Cerebellar cortex (tissue), 1 donor: Measurements from ENCODE around the gene ZBTB7C.

Experiments used
- DNase-seq: peaks from one replicate; pipeline ENCODE4 v3.0.0-alpha.2; 2015; ENCODE audit warnings: low spot score

Gene ZBTB7C

GRCh38 chr18:48034651-48035555 lies 374.3 kb downstream of the ZBTB7C start:
- no peak for DNase-seq

DNA sequence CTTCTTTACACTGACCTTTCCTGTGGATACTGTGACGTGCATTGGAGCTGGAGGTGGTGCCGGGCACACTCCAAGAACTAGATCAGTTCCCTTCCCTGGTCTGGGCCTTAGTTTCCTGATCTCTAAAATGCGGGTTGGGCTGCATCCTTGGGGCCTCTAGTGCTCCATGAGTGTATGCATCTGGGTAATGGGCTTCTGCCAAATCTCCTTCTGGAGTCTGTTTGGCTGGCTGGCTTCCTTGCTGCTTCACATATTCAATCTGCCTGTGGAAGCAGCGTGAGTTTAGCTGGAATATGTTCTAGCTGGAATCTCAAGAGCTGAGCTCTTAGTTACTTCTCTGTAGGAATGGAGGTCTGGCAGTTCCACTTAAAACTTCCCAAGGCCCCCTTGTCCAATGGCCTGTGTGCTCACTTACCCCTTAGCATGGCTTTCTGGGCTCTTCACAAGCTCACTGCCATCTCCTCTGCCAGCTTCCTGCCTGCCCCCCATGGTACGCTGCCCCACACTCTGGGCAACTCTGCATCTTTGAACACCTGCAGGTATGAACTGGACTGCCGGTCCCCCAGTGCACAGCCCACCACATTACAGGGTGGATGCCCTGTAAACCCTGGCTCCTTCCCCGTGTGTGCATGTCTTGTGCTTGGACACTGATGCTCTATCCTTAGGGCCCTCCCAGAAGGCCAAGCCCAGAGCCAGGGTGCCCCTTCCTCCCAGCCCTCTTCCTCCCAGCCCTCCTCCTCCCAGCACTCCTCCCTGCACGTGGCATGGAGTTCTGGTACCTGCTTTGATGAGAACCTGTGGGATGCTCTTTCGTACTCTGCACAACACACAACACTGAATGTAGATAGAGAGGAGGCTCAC lies 375.2 kb downstream of the ZBTB7C start:
- no peak for DNase-seq

- DNase-seq: no peak
These were observed 376.1 kb downstream of the ZBTB7C start for GRCh38 chr18:48032876-48033789.

DNA sequence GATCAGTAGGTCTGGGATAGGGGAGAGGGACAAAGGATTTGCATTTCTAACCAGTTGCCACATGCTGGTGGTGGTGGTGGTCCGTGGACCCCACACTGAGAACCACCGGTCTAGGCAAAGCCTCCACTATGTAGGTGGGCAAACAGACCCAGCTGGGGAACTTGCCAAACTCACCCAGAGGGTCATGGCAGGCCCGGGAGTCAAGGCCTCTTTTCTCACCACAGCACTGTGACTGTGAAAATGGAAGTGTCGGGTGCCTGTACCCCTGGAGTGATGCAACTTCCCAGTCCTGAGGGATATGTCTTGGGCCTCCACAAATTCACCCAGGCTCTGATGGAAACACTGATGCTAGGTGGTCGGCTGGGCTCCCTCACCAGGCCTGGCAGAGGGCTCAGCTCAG lies 377.5 kb downstream of the ZBTB7C start:
- no peak for DNase-seq

GRCh38 chr18:48030616-48031480 lies 378.3 kb downstream of the ZBTB7C start:
- DNase-seq: peak; percentile 73

DNA sequence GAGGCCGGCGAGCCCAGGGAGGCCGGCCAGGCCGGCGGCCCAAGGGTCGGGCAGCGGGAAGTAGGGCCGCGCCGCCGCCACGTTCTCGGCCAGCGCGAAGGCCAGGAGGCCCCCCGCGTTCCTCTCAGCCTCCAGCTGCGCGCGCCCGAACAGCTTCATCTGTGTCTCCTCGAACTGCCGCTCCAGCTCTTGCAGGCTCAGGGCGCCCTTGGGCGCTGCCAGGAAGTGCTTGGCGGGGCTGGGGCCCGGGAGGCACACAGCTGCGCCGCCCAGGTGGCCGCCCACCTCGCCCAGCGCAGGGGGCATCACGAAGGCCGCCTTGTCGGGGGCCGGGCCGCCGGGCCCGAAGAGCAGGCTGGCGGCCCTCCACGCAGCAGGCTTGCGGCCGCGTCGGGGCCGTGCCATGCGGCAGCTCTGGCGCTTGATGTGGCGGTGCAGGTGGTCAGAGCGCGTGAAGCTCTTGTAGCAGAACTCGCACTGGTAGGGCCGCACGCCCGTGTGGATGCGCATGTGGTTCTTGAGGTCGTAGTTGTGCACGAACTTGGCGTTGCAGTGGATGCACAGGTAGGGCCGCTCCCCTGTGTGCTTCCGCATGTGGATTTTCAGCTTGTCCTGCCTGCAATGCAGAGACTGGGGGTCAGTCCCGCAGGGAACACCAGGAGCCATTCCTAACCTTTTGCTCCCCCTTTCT lies 379.7 kb downstream of the ZBTB7C start:
- no peak for DNase-seq

DNA sequence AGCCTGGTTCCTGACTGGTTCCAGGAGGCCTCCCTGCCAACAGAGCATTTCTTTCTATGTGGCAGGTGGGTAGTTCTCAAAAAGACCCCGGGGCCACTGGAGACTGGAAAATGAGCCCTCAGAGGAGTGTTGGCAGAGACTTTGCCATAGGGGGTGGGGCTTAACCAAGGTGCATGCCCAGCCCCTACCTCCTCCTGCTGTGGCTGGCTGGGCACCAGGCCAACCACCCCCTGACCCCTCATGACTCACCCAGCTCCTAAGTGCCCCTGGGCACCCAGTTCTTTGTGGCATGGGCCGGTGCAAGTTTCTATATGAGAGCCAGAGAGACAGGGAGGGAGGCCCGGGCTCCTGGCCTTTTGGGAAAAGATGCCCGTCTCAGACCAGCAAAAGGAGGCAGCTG lies 380.5 kb downstream of the ZBTB7C start:
- no peak for DNase-seq

DNA sequence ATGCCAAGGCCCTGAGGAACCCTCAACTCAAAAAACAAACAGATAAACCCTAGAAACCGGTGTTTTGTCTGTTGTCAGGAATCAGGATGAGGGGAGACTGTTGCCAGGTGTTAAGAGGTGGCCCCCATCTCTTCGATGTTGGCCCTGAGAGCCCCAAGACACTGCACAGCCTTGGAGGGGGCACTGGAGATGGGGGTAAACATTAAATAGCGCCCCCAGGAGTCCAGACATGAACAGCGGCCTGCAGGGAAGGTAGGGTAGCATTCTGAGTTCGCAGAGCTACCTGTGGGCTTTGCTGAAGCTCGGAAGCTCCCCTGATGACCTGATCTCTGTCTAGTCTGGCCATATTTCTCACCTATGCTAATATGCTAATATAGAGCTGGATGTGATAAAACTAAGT lies 381.1 kb downstream of the ZBTB7C start:
- no peak for DNase-seq

- peak; percentile 14 for DNase-seq
These were observed 381.7 kb downstream of the ZBTB7C start for GRCh38 chr18:48027401-48027963.

- DNase-seq: no peak
These were observed 383.0 kb downstream of the ZBTB7C start for GRCh38 chr18:48026216-48026615.

DNA sequence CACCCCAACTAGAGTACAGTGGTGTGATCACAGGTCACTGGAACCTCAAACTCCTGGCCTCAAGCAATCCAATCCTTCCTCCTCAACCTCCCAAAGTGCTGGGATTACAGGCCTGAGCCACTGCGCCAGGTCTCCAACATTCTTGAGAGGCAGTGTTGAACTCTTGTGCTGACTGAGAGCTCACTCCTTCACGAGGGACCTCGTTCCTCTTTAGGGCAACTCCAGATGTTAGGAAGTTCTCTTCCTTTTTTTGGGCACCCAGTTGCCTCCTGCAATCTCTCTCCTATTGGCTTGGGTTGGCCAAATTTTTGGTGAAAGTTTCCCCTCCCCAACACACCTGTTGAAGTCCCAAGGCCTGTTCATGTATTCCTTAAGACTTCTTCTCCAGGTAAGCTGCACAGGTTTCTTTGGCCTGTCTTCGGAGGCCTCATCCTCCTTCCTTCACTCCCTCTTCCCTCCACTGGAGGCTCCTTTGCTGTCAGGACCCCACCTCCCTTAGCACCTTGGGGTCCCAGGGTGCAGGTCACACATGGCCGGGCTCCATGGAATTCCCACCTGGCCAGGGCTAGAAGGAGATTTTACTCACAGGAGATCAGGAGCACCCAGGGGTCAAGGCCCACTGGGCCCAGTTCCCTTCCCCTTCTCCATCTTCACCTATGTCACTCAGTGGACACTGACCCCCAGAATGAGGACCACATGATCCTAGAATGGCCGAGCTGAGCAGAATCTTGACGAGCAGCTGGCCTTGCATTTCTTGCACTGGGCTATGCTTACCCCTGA lies 384.1 kb downstream of the ZBTB7C start:
- DNase-seq: no peak

DNA sequence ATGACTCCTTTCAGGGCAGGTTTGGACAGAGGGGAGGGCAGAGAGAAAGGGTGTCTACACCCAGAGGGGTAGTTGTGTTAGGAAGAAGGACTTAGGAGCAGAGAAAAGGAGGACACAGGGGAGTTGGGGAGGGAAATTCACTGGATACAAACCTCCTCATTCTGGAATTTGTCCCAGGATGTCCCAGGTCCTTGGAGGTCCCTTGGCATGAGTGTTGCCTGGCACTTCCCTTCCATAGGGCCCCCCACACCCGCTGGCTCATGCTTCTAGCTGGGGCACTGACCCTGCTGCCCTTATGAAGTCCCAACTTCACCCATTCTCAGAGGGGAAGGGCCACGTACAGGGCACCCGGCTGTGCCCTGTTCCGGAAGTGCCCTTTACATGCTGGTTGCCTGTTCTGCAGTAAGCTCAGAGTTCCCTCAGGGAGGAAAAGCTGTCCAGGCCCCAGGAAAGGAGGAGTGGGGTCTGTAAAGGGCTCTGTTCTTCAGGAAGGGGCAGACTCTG lies 385.1 kb downstream of the ZBTB7C start:
- DNase-seq: no peak

- peak; percentile 23 for DNase-seq
These were observed 385.7 kb downstream of the ZBTB7C start for GRCh38 chr18:48023334-48024008.

DNA sequence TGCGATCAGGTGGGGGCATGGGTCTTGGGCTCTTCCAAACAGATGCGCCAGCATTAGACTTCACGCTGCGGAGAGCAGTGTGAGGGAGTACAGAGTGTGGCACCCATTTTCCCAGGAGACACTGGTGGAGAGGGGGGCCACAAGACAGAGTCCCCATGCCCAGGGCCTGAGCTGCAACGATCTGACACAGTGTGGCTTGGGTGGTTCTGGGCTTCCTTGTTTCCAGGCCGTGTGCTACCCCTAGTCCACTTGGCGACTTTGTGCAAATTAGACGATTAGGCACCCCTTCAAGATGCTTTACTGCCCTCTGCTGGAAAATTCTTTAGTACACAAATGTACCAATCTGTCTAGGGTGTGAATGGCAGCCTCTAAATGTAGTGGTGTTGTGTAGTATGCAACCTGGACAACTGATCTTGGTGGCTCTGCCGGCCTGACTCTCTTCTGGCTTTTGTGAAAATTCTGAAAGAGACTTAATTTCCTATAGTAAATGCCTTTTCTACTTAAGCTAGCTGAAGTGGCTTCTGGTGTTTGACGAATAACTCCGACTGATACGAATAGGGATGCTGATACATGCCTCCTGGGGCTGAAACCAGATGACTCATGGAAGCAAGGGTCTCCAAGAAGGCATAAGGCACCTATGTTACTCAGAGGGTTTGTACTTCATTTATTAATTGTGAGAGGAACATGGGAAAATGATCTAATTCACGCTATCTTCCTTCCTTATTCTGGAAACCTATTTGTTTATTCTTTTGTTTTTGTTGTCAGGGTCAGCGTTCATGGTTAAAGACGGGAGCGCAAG lies 386.5 kb downstream of the ZBTB7C start:
- peak; percentile 67 for DNase-seq

DNA sequence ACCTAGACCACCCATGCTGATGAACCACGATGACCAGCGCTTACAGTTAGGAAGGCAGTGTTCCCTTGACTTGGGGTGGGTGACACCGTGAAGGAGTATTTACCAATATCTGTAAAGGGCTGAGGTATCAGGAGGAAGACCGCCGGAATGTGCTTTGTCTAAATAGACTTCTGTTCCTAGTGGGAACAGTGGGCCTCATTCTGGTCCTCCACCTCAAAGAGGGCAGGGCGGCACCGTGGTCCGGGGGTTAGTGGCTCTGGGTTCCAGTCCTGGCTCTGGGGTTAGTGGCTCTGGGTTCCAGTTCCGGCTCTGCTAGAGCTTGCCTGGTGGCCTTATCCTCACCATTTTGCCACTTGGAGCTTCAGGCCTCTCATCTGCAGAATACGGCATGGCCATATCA lies 387.2 kb downstream of the ZBTB7C start:
- DNase-seq: no peak

DNA sequence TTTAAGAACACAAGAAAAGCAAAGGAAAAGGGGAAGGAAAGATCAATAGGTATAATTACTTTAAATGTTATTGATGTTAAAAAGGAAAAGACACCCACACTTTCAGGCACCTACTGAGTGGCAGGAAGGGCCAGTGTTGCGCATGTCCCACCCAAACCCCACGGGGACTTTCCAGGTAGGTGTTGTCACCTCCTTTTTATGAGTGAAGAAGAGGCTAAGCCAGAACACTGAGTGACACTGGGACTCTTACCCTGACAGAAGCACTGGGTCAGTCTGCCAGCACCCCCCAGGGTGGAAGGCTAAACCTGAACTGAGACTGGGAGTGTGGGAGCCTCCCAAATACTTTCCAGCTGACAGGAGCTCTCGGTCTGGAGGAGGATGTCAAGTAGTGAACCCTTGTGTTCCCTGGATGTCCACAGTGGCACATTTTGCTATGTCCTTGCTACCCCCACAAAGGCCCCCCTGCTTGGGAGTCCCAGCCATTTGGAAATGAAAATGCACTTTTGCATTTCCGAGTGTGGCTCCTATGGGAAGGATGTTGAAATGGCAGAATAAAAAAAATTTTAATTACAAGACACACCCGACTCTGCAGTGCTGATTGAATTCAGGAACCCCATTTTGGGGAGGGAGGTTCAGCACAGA lies 387.8 kb downstream of the ZBTB7C start:
- no peak for DNase-seq
